H9 (cell line): ENCODE data around the gene CCT3. TPM values are rescaled to one million over a fixed set of nuclear protein-coding genes. Genes with fewer than 3 reads are reported as not detected.

ENCODE experiments used
- DNase-seq: peaks from one replicate; pipeline ENCODE4 v3.0.0-alpha.2; 2017
- H2AFZ ChIP-seq: one replicate; pipeline ENCODE4 v1.6.1; 2013; ENCODE audit warnings: mild to moderate bottlenecking, low read length, control low read depth, moderate library complexity
- H2AK5ac ChIP-seq: 2 replicates; pipeline ENCODE4 v1.6.1; 2013; ENCODE audit warnings: low read length, control low read depth, mixed read lengths; ENCODE audit not compliant: insufficient read length
- H2BK120ac ChIP-seq: one replicate; pipeline ENCODE4 v1.6.1; 2013; ENCODE audit warnings: low read depth, mild to moderate bottlenecking, low read length, control low read depth, inconsistent platforms; ENCODE audit not compliant: poor library complexity, severe bottlenecking
- H2BK12ac ChIP-seq: 2 replicates; pipeline ENCODE4 v1.6.1; 2013; ENCODE audit warnings: low read length, control low read depth, mixed read lengths, low read depth; ENCODE audit not compliant: insufficient read length
- H2BK15ac ChIP-seq: 2 replicates; pipeline ENCODE4 v1.6.1; 2013; ENCODE audit warnings: low read depth, low read length, control low read depth
- H2BK20ac ChIP-seq: one replicate; pipeline ENCODE4 v1.6.1; 2013; ENCODE audit warnings: low read depth, mild to moderate bottlenecking, low read length, control low read depth, inconsistent platforms; ENCODE audit not compliant: poor library complexity, severe bottlenecking
- H2BK5ac ChIP-seq: 2 replicates; pipeline ENCODE4 v1.6.1; 2013; ENCODE audit warnings: low read length, control low read depth, mixed read lengths; ENCODE audit not compliant: insufficient read length
- H3K14ac ChIP-seq: 2 replicates; pipeline ENCODE4 v1.6.1; 2013; ENCODE audit warnings: low read length, control low read depth; ENCODE audit not compliant: insufficient read depth
- H3K18ac ChIP-seq: 2 replicates; pipeline ENCODE4 v1.6.1; 2013; ENCODE audit warnings: low read depth, mild to moderate bottlenecking, mixed read lengths, low read length, control low read depth; ENCODE audit not compliant: insufficient read length
- H3K23ac ChIP-seq: 2 replicates; pipeline ENCODE4 v1.6.1; 2013; ENCODE audit warnings: low read length, control low read depth, mixed read lengths, low read depth; ENCODE audit not compliant: insufficient read length
- H3K23me2 ChIP-seq: 2 replicates; pipeline ENCODE4 v1.6.1; 2013; ENCODE audit warnings: low read depth, mild to moderate bottlenecking, mixed read lengths, low read length, control low read depth; ENCODE audit not compliant: insufficient read length, poor library complexity, severe bottlenecking
- H3K27ac ChIP-seq: 2 replicates; pipeline ENCODE4 v1.5.1; 2013; ENCODE audit warnings: low read length, control low read depth, mixed read lengths, low read depth; ENCODE audit not compliant: insufficient read length
- H3K27me3 ChIP-seq: 2 replicates; pipeline ENCODE4 v1.6.1; 2013; ENCODE audit warnings: low read length, control low read depth, inconsistent platforms; ENCODE audit not compliant: insufficient read depth
- H3K4ac ChIP-seq: 2 replicates; pipeline ENCODE4 v1.6.1; 2013; ENCODE audit warnings: low read depth, mild to moderate bottlenecking, control low read depth, inconsistent platforms, low read length, moderate library complexity
- H3K4me1 ChIP-seq: 2 replicates; pipeline ENCODE4 v1.6.1; 2013; ENCODE audit warnings: low read length, control low read depth, inconsistent platforms; ENCODE audit not compliant: insufficient read depth
- H3K4me2 ChIP-seq: 2 replicates; pipeline ENCODE4 v1.6.1; 2013; ENCODE audit warnings: low read length, control low read depth, mixed read lengths; ENCODE audit not compliant: insufficient read length, insufficient read depth
- H3K56ac ChIP-seq: 2 replicates; pipeline ENCODE4 v1.6.1; 2013; ENCODE audit warnings: low read depth, mild to moderate bottlenecking, mixed read lengths, low read length, control low read depth; ENCODE audit not compliant: insufficient read length
- H3K79me1 ChIP-seq: 2 replicates; pipeline ENCODE4 v1.6.1; 2013; ENCODE audit warnings: low read depth, mild to moderate bottlenecking, moderate library complexity, low read length, control low read depth, inconsistent platforms; ENCODE audit not compliant: insufficient read depth, poor library complexity, severe bottlenecking
- H3K79me2 ChIP-seq: 2 replicates; pipeline ENCODE4 v1.6.1; 2013; ENCODE audit warnings: low read length, control low read depth, inconsistent platforms; ENCODE audit not compliant: insufficient read depth
- H3K9ac ChIP-seq: 2 replicates; pipeline ENCODE4 v1.6.1; 2013; ENCODE audit warnings: low read length, control low read depth, mixed read lengths; ENCODE audit not compliant: insufficient read length; ENCODE audit errors: extremely low read depth
- H3K9me3 ChIP-seq: one replicate; pipeline ENCODE4 v1.6.1; 2013; ENCODE audit warnings: low read depth, low read length, inconsistent platforms; ENCODE audit not compliant: control insufficient read depth
- H3T11ph ChIP-seq: one replicate; pipeline ENCODE4 v1.6.1; 2013; ENCODE audit warnings: mild to moderate bottlenecking, low read length, control low read depth, inconsistent platforms
- H4K20me1 ChIP-seq: one replicate; pipeline ENCODE4 v1.6.1; 2013; ENCODE audit not compliant: control insufficient read depth, insufficient read length, insufficient read depth
- H4K5ac ChIP-seq: 2 replicates; pipeline ENCODE4 v1.6.1; 2013; ENCODE audit warnings: low read depth, mild to moderate bottlenecking, mixed read lengths, low read length, control low read depth; ENCODE audit not compliant: insufficient read length
- H4K8ac ChIP-seq: replicated peaks from 2 replicates; pipeline ENCODE4 v1.6.1; 2013; ENCODE audit warnings: low read length, control low read depth, mixed read lengths, low read depth; ENCODE audit not compliant: insufficient read length
- H4K91ac ChIP-seq: 2 replicates; pipeline ENCODE4 v1.6.1; 2013; ENCODE audit warnings: low read depth, mild to moderate bottlenecking, moderate library complexity, mixed read lengths, low read length, control low read depth; ENCODE audit not compliant: insufficient read length
- H3K27ac Mint-ChIP-seq, 3 experiments: 2 replicates in 2 of 3; 3 replicates in 1 of 3; pipeline ENCODE4 v1.8.0; 2020 to 2021; ENCODE audit warnings: mixed read lengths in 3 of 3, mild to moderate bottlenecking in 1 of 3, moderate library complexity in 1 of 3
- H3K27me3 Mint-ChIP-seq: 2 replicates; pipeline ENCODE4 v1.8.0; 2021; ENCODE audit warnings: low read depth, mild to moderate bottlenecking, moderate library complexity, mixed read lengths
- H3K36me3 Mint-ChIP-seq, 3 experiments: 2 replicates in 2 of 3; 3 replicates in 1 of 3; pipeline ENCODE4 v1.8.0; 2020 to 2021; ENCODE audit warnings: low read depth in 3 of 3, mixed read lengths in 3 of 3; ENCODE audit not compliant: insufficient read depth in 1 of 3
- H3K4me1 Mint-ChIP-seq, 2 experiments: 2 replicates each; pipeline ENCODE4 v1.8.0; 2020; ENCODE audit warnings: mixed read lengths in 2 of 2
- H3K4me3 Mint-ChIP-seq, 2 experiments: 2 replicates in 1 of 2; 3 replicates in 1 of 2; pipeline ENCODE4 v1.8.0; 2020 to 2021; ENCODE audit warnings: mild to moderate bottlenecking in 2 of 2, mixed read lengths in 2 of 2, moderate library complexity in 1 of 2
- H3K9me3 Mint-ChIP-seq, 2 experiments: 2 replicates in 1 of 2; 3 replicates in 1 of 2; pipeline ENCODE4 v1.8.0; 2020; ENCODE audit warnings: mild to moderate bottlenecking in 2 of 2, mixed read lengths in 2 of 2, moderate library complexity in 1 of 2
- WGBS: extraction: QIAGEN DNeasy Blood & Tissue Kit; methylation state at CpG from one replicate; pipeline ENCODE4 v1.1.7; 2013; ENCODE audit warnings: missing lambda C conversion rate, low lambda C conversion rate, mixed read lengths; ENCODE audit not compliant: insufficient read length; ENCODE audit errors: extremely low coverage; 5-methylcytosine and 5-hydroxymethylcytosine counted together
- total RNA-seq: library from RNA; stranded (reverse); gene quantifications from 2 replicates; pipeline ENCODE4 v1.2.1, GENCODE V29; 2021
- TF ChIP-seq, protein P1 (sequence below): fragments of 200-600 bp; sonication (generic); conservative IDR thresholded peaks from 3 replicates; pipeline ENCODE4 v1.8.0; 2021; ENCODE audit warnings: antibody characterized with exemption, mild to moderate bottlenecking

CCT3 gene
- total RNA-seq, 1 experiment from 2014 or later, result 524 TPM

DNA sequence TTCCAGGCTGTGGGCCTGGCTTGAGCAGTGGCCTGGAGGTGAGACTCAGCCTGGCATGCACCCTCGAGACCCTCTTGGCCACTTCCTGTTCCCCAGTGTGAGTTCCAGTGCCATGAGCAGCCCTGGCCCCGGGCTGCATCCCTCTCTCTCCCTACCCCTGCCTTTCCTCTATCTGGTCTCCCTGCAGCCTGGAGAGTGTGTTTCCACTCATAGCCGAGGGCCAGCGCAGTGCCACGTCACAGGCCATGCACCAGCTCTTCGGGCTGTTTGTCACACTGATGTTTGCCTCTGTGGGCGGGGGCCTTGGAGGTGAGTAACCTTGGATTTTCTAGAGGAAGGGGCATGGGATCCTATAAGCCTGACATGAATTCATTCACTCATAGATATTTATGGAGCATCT lies 44.5 kb upstream of the CCT3 start:
- no peak overlapping the region for H3K4me3 Mint-ChIP-seq
- peaks cover 11 to 15% of the 10 kb centered on the region in 2 experiments for H3K4me1 Mint-ChIP-seq
- H3K18ac ChIP-seq, result no peak overlapping the region
- no peak overlapping the region for H2BK120ac ChIP-seq
- H2BK15ac ChIP-seq, result no peak overlapping the region
- H3K9me3 ChIP-seq, result no peaks in the 10 kb centered on the region
- no peaks in the 10 kb centered on the region for H3K36me3 Mint-ChIP-seq
- H3K27ac Mint-ChIP-seq, result peak overlapping the region in 1 of 3 experiments; percentile 70; a peak in 1 of 7 replicates
- no peak overlapping the region for H3K27ac ChIP-seq
- no peaks in the 10 kb centered on the region for H3K79me2 ChIP-seq
- no peak overlapping the region for H4K5ac ChIP-seq
- H3K79me1 ChIP-seq, result no peaks in the 10 kb centered on the region
- H3K9me3 Mint-ChIP-seq, result no peaks in the 10 kb centered on the region
- no peak overlapping the region for H4K91ac ChIP-seq
- H3K56ac ChIP-seq, result no peak overlapping the region
- H3K27me3 ChIP-seq, result no peaks in the 10 kb centered on the region; the same call in 1 of the 2 replicates
- no peak overlapping the region for H2AFZ ChIP-seq
- no peak overlapping the region for H2BK12ac ChIP-seq
- TF ChIP-seq, protein P1, sequence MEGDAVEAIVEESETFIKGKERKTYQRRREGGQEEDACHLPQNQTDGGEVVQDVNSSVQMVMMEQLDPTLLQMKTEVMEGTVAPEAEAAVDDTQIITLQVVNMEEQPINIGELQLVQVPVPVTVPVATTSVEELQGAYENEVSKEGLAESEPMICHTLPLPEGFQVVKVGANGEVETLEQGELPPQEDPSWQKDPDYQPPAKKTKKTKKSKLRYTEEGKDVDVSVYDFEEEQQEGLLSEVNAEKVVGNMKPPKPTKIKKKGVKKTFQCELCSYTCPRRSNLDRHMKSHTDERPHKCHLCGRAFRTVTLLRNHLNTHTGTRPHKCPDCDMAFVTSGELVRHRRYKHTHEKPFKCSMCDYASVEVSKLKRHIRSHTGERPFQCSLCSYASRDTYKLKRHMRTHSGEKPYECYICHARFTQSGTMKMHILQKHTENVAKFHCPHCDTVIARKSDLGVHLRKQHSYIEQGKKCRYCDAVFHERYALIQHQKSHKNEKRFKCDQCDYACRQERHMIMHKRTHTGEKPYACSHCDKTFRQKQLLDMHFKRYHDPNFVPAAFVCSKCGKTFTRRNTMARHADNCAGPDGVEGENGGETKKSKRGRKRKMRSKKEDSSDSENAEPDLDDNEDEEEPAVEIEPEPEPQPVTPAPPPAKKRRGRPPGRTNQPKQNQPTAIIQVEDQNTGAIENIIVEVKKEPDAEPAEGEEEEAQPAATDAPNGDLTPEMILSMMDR, result no peak
- H3K23ac ChIP-seq, result no peak overlapping the region
- no peak overlapping the region for H3T11ph ChIP-seq
- no peak overlapping the region for H3K4me2 ChIP-seq
- no peak overlapping the region for H3K14ac ChIP-seq
- no peak overlapping the region for H2BK20ac ChIP-seq
- no peak overlapping the region for H2AK5ac ChIP-seq
- H3K23me2 ChIP-seq, result no peaks in the 10 kb centered on the region
- no peak overlapping the region for H3K9ac ChIP-seq
- no peaks in the 10 kb centered on the region; the same call in 1 of the 2 replicates for H3K4me1 ChIP-seq
- no peak overlapping the region for H4K8ac ChIP-seq
- no CpG with 5 or more reads among the region's 7 CpGs for WGBS
- H4K20me1 ChIP-seq, result no peaks in the 10 kb centered on the region
- H2BK5ac ChIP-seq, result no peak overlapping the region
- DNase-seq, result no peak
- H3K4ac ChIP-seq, result no peak overlapping the region
- peaks cover 25% of the 10 kb centered on the region for H3K27me3 Mint-ChIP-seq
